Ectodermal cell (in vitro differentiated cells): ENCODE data around the gene SPRR2E.
"Not testable (repeated sequence)": the region's sequence is repeated elsewhere in the genome, so short reads cannot be mapped to it uniquely, and the experiment has no call there.

Experiments
- H3K27ac ChIP-seq: 2 replicates; pipeline ENCODE4 v1.7.0; 2013; ENCODE audit warnings: mild to moderate bottlenecking, low read depth, low read length; ENCODE audit not compliant: insufficient read depth, poor library complexity, severe bottlenecking
- H3K27me3 ChIP-seq: 2 replicates; pipeline ENCODE4 v1.7.0; 2013; ENCODE audit warnings: mild to moderate bottlenecking, low read length; ENCODE audit not compliant: insufficient read depth, control insufficient read depth, poor library complexity, severe bottlenecking
- H3K36me3 ChIP-seq: one replicate; pipeline ENCODE4 v1.7.0; 2013; ENCODE audit warnings: low read length; ENCODE audit not compliant: control insufficient read depth, insufficient read depth
- H3K4me1 ChIP-seq: one replicate; pipeline ENCODE4 v1.7.0; 2013; ENCODE audit warnings: low read length; ENCODE audit not compliant: control insufficient read depth, insufficient read depth
- H3K4me3 ChIP-seq: 2 replicates; pipeline ENCODE4 v1.7.0; 2013; ENCODE audit warnings: low read depth, low read length, control low read depth; ENCODE audit not compliant: insufficient read depth
- H3K9me3 ChIP-seq: 2 replicates; pipeline ENCODE4 v1.7.0; 2013; ENCODE audit warnings: mild to moderate bottlenecking, low read length, moderate library complexity; ENCODE audit not compliant: control insufficient read depth
- WGBS, 2 experiments: methylation state at CpG; one replicate each; pipeline ENCODE4 v1.1.7; 2013; ENCODE audit warnings: missing lambda C conversion rate in 2 of 2; 5-methylcytosine and 5-hydroxymethylcytosine counted together

SPRR2E gene

GRCh38 chr1:153071511-153071910 is 22.8 kb downstream of the SPRR2E start, which contains the start of gene SPRR2B:
SPRR2B (minus strand) TSS chr1:153071611; CDS start chr1:153070839, 772 bp downstream.
- 40 to 46% methylated on average over 2 of the region's 2 CpGs for WGBS, 2 experiments
- H3K27ac ChIP-seq: no peak within 1 kb of the TSS
- no peaks in the 10 kb centered on the region for H3K9me3 ChIP-seq
- H3K27me3 ChIP-seq: no peaks in the 10 kb centered on the region
- H3K4me3 ChIP-seq: no peak within 1 kb of the TSS
- no peaks in the 10 kb centered on the region for H3K36me3 ChIP-seq
- H3K4me1 ChIP-seq: no peaks in the 10 kb centered on the region

GRCh38 chr1:153070243-153070642 is 24.1 kb downstream of the SPRR2E start:
- H3K4me1 ChIP-seq: no peaks in the 10 kb centered on the region
- no peaks in the 10 kb centered on the region for H3K27me3 ChIP-seq
- H3K9me3 ChIP-seq: no peaks in the 10 kb centered on the region
- no peak overlapping the region for H3K4me3 ChIP-seq
- H3K36me3 ChIP-seq: no peaks in the 10 kb centered on the region
- WGBS, 2 experiments: 78 to 83% methylated on average over 1 to 2 of the region's 2 CpGs
- no peak overlapping the region for H3K27ac ChIP-seq

GRCh38 chr1:153058826-153059784 is 35.2 kb downstream of the SPRR2E start:
- no peak overlapping the region for H3K4me3 ChIP-seq
- H3K9me3 ChIP-seq: no peaks in the 10 kb centered on the region
- no peaks in the 10 kb centered on the region for H3K4me1 ChIP-seq
- H3K27ac ChIP-seq: no peak overlapping the region
- 92 to 93% methylated on average over 6 of the region's 6 CpGs for WGBS, 2 experiments
- H3K36me3 ChIP-seq: no peaks in the 10 kb centered on the region
- H3K27me3 ChIP-seq: no peaks in the 10 kb centered on the region

- Histone ChIP-seq H3K9me3 (no peaks in the 10 kb centered on the region), H3K27ac (no peak overlapping the region), H3K4me1 (no peaks in the 10 kb centered on the region), H3K4me3 (no peak overlapping the region), H3K27me3 (no peaks in the 10 kb centered on the region), H3K36me3 (no peaks in the 10 kb centered on the region)
- WGBS, 2 experiments: 100% methylated on average over 2 of the region's 2 CpGs; no CpG with 5 or more reads in 1 of the 2 experiments
Observed at GRCh38 chr1:153058154-153058553, 36.2 kb downstream of the SPRR2E start.

- no peak within 1 kb of the TSS for H3K4me3 ChIP-seq
- no peaks in the 10 kb centered on the region for H3K36me3 ChIP-seq
- no peaks in the 10 kb centered on the region for H3K27me3 ChIP-seq
- no peak within 1 kb of the TSS for H3K27ac ChIP-seq
- 87 to 90% methylated on average over 2 of the region's 2 CpGs for WGBS, 2 experiments
- H3K4me1 ChIP-seq: no peaks in the 10 kb centered on the region
- no peaks in the 10 kb centered on the region for H3K9me3 ChIP-seq
Observed at GRCh38 chr1:153057375-153057774, 37.0 kb downstream of the SPRR2E start, which contains the start of gene SPRR2A. SPRR2A (minus strand) TSS chr1:153057512; CDS start chr1:153056735, 777 bp downstream.

- H3K27ac ChIP-seq, H3K27me3 ChIP-seq, H3K9me3 ChIP-seq, H3K4me1 ChIP-seq, H3K4me3 ChIP-seq, H3K36me3 ChIP-seq: not testable (repeated sequence)
- WGBS, 2 experiments: 82 to 89% methylated on average over 3 of the region's 3 CpGs
Observed at GRCh38 chr1:153056111-153056510, 38.2 kb downstream of the SPRR2E start.

- Histone ChIP-seq H3K27ac (no peak overlapping the region), H3K9me3 (no peaks in the 10 kb centered on the region), H3K4me3 (no peak overlapping the region), H3K36me3 (no peaks in the 10 kb centered on the region), H3K4me1 (no peaks in the 10 kb centered on the region), H3K27me3 (no peaks in the 10 kb centered on the region)
- WGBS, 2 experiments: 83 to 92% methylated on average over 2 of the region's 2 CpGs
Observed at GRCh38 chr1:153049211-153049610, 45.1 kb downstream of the SPRR2E start.
